IMR-90 (cell line): ENCODE measurements around the gene B4GALT5.

ENCODE experiments used
- BHLHE40 ChIP-seq: fragments of 150-350 bp; IDR thresholded peaks from 2 replicates; pipeline ENCODE4 v1.6.1; 2016; ENCODE audit warnings: mild to moderate bottlenecking, low read depth, low read length
- MXI1 ChIP-seq: IDR thresholded peaks from 2 replicates; pipeline ENCODE4 v1.6.1; 2012; ENCODE audit warnings: low read depth, mild to moderate bottlenecking, low read length, moderate library complexity, borderline replicate concordance
- NFE2L2 ChIP-seq: fragments of 150-350 bp; IDR thresholded peaks from 2 replicates; pipeline ENCODE4 v1.6.1; 2016; ENCODE audit warnings: low read depth, mild to moderate bottlenecking, low read length
- POLR2A ChIP-seq: IDR thresholded peaks from 2 replicates; pipeline ENCODE4 v1.6.1; 2012; ENCODE audit warnings: mild to moderate bottlenecking, low read depth, low read length
- RAD21 ChIP-seq: IDR thresholded peaks from 2 replicates; pipeline ENCODE4 v1.6.1; 2012; ENCODE audit warnings: low read length, improper control_type of control experiment
- RFX5 ChIP-seq: IDR thresholded peaks from 2 replicates; pipeline ENCODE4 v1.8.0; 2012; ENCODE audit warnings: low read depth, mild to moderate bottlenecking, low read length, moderate library complexity
- SMC3 ChIP-seq: fragments of 150-350 bp; IDR thresholded peaks from 2 replicates; pipeline ENCODE4 v1.6.1; 2016; ENCODE audit warnings: low read depth, mild to moderate bottlenecking, antibody characterized with exemption, low read length, moderate library complexity
- TF ChIP-seq, protein P1 (sequence below): conservative IDR thresholded peaks from 2 replicates; pipeline ENCODE4 v1.5.1; 2012; ENCODE audit warnings: mild to moderate bottlenecking, low read depth, low read length, improper control_type of control experiment
- TF ChIP-seq, protein P2 (sequence below): fragments of 150-350 bp; IDR thresholded peaks from 2 replicates; pipeline ENCODE4 v1.6.1; 2016; ENCODE audit warnings: low read depth, mild to moderate bottlenecking, low read length, moderate library complexity, borderline replicate concordance
- TF ChIP-seq, protein P3 (sequence below): fragments of 150-350 bp; IDR thresholded peaks from 2 replicates; pipeline ENCODE4 v1.6.1; 2017; ENCODE audit warnings: mild to moderate bottlenecking, antibody characterized with exemption, low read length, low read depth

DNA sequence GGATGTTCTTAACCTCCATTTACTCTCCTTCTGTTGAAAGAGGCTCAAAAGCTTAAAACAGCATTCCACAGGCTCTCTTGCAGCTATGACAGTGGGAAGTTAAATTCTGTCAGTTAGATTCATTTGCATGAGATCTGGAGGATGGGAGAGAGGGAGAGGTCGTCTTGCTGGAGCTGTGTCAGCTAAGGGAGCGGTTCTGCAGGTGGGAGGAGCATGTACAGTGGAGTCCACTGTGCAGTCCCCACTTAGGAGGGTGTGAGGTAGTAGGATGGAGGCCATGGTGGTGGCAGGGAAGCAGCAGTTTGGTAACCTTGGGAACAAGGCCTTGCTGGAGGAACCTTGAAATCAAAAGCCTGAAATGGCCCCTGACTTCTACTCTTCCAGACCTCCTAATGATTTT lies 12.0 kb upstream of the B4GALT5 start:
- TF ChIP-seq, protein P1, sequence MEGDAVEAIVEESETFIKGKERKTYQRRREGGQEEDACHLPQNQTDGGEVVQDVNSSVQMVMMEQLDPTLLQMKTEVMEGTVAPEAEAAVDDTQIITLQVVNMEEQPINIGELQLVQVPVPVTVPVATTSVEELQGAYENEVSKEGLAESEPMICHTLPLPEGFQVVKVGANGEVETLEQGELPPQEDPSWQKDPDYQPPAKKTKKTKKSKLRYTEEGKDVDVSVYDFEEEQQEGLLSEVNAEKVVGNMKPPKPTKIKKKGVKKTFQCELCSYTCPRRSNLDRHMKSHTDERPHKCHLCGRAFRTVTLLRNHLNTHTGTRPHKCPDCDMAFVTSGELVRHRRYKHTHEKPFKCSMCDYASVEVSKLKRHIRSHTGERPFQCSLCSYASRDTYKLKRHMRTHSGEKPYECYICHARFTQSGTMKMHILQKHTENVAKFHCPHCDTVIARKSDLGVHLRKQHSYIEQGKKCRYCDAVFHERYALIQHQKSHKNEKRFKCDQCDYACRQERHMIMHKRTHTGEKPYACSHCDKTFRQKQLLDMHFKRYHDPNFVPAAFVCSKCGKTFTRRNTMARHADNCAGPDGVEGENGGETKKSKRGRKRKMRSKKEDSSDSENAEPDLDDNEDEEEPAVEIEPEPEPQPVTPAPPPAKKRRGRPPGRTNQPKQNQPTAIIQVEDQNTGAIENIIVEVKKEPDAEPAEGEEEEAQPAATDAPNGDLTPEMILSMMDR, result no peak
- TF ChIP-seq SMC3 (no peak), POLR2A (no peak), BHLHE40 (no peak), NFE2L2 (no peak), MXI1 (no peak), RAD21 (no peak), RFX5 (no peak)
- TF ChIP-seq, protein P2, sequence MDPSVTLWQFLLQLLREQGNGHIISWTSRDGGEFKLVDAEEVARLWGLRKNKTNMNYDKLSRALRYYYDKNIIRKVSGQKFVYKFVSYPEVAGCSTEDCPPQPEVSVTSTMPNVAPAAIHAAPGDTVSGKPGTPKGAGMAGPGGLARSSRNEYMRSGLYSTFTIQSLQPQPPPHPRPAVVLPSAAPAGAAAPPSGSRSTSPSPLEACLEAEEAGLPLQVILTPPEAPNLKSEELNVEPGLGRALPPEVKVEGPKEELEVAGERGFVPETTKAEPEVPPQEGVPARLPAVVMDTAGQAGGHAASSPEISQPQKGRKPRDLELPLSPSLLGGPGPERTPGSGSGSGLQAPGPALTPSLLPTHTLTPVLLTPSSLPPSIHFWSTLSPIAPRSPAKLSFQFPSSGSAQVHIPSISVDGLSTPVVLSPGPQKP, result no peak
- TF ChIP-seq, protein P3, sequence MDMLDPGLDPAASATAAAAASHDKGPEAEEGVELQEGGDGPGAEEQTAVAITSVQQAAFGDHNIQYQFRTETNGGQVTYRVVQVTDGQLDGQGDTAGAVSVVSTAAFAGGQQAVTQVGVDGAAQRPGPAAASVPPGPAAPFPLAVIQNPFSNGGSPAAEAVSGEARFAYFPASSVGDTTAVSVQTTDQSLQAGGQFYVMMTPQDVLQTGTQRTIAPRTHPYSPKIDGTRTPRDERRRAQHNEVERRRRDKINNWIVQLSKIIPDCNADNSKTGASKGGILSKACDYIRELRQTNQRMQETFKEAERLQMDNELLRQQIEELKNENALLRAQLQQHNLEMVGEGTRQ, result no peak
